AG04449 (cell line): ENCODE results near the gene CBFA2T3.

ENCODE experiments used
- CTCF ChIA-PET: fragments of 350-600 bp; formaldehyde crosslinking; extraction: SDS; loops from one replicate; lab custom pipeline; 2021; ENCODE audit warnings: antibody characterized with exemption; lab: Yijun Ruan, JAX
- POLR2A ChIA-PET: fragments of 400-600, 350-600 bp; formaldehyde crosslinking; extraction: SDS; loops from one replicate; lab custom pipeline; 2020; ENCODE audit warnings: antibody characterized with exemption, inconsistent platforms; lab: Yijun Ruan, JAX
- DNase-seq: peaks from one replicate; pipeline ENCODE4 v3.0.0-alpha.2; 2010; ENCODE audit warnings: low read depth, low spot score
- H3K4me3 ChIP-seq: 2 replicates; pipeline ENCODE4 v1.5.1; 2011; ENCODE audit warnings: low read depth, mild to moderate bottlenecking, control low read depth, low read length
- CTCF ChIP-seq: IDR thresholded peaks from one replicate; pipeline ENCODE4 v1.5.1; 2011; ENCODE audit warnings: mild to moderate bottlenecking, moderate library complexity, low read length, control low read depth, inconsistent platforms; ENCODE audit not compliant: insufficient read depth; ENCODE audit errors: missing control alignments

The CBFA2T3 gene

GRCh38 chr16:88928405-88929090, 48.5 kb downstream of the CBFA2T3 start:
- DNase-seq = no peak
- POLR2A ChIA-PET = no interaction called here
- CTCF ChIA-PET = no interaction called here
- no peak for TF ChIP-seq CTCF
- H3K4me3 ChIP-seq = no peak overlapping the region

- no peak overlapping the region for H3K4me3 ChIP-seq
- ChIA-PET CTCF (interaction anchor here (1.3 kb wide), 1 partner anchor 239 kb away, joined by 3 read pairs; no protein-coding TSS in a partner anchor), POLR2A (no interaction called here)
- TF ChIP-seq CTCF = no peak
- no peak for DNase-seq
Measured at GRCh38 chr16:88927661-88928060, 49.3 kb downstream of the CBFA2T3 start.

GRCh38 chr16:88927010-88927409, 50.0 kb downstream of the CBFA2T3 start:
- TF ChIP-seq CTCF = no peak
- CTCF ChIA-PET = interaction anchor here (1.3 kb wide), 1 partner anchor 240 kb away, joined by 3 read pairs; no protein-coding TSS in a partner anchor
- DNase-seq = no peak
- POLR2A ChIA-PET = no interaction called here
- H3K4me3 ChIP-seq = no peak overlapping the region

GRCh38 chr16:88926374-88926990, 50.5 kb downstream of the CBFA2T3 start:
- CTCF ChIA-PET = interaction anchor here (0.7 to 1.3 kb wide), 2 partner anchors 12 to 240 kb away, joined by 3 read pairs; no protein-coding TSS in a partner anchor
- POLR2A ChIA-PET = no interaction called here
- no peak for TF ChIP-seq CTCF
- DNase-seq = no peak
- H3K4me3 ChIP-seq = no peak overlapping the region

- TF ChIP-seq CTCF = no peak
- no peak overlapping the region for H3K4me3 ChIP-seq
- DNase-seq = no peak
- ChIA-PET CTCF (interaction anchor here (0.7 to 1.7 kb wide), 5 partner anchors 9 to 68 kb away, joined by 3 to 5 read pairs (median 3); no protein-coding TSS in a partner anchor), POLR2A (no interaction called here)
Measured at GRCh38 chr16:88925540-88925887, 51.5 kb downstream of the CBFA2T3 start.

- DNase-seq = peak; percentile 42
- ChIA-PET POLR2A (no interaction called here), CTCF (interaction anchor here (1.2 to 1.7 kb wide), 3 partner anchors 16 to 67 kb away, joined by 3 to 5 read pairs (median 4); no protein-coding TSS in a partner anchor)
- peak; percentile 76 for TF ChIP-seq CTCF
- no peak overlapping the region for H3K4me3 ChIP-seq
Measured at GRCh38 chr16:88924834-88925539, 52.0 kb downstream of the CBFA2T3 start.
